Karpas-422 (cell line): ENCODE measurements around the gene NEURL2. TPM values are rescaled to one million over a fixed set of nuclear protein-coding genes. Genes with fewer than 3 reads are reported as not detected.

Experiments used
- DNase-seq: peaks from one replicate; pipeline ENCODE4 v3.0.0-alpha.2; 2015
- H2AFZ ChIP-seq: fragments of 200-600 bp; sonication (generic); 2 replicates; pipeline ENCODE4 v1.6.1; 2014; ENCODE audit warnings: antibody characterized with exemption, low read length, mixed read lengths
- H3K27ac ChIP-seq: fragments of 200-600 bp; sonication (generic); 2 replicates; pipeline ENCODE4 v1.5.1; 2014; ENCODE audit warnings: mild to moderate bottlenecking, low read length, moderate library complexity
- H3K27me3 ChIP-seq: fragments of 200-600 bp; sonication (generic); 2 replicates; pipeline ENCODE4 v1.6.1; 2014; ENCODE audit warnings: low read length, mixed read lengths
- H3K36me3 ChIP-seq: fragments of 200-600 bp; sonication (generic); 2 replicates; pipeline ENCODE4 v1.6.1; 2014; ENCODE audit warnings: low read length, mixed read lengths; ENCODE audit not compliant: insufficient read depth
- H3K4me1 ChIP-seq: fragments of 200-600 bp; sonication (generic); 2 replicates; pipeline ENCODE4 v1.6.1; 2014; ENCODE audit warnings: mild to moderate bottlenecking, low read length, mixed read lengths
- H3K4me2 ChIP-seq: fragments of 200-600 bp; sonication (generic); 2 replicates; pipeline ENCODE4 v1.6.1; 2014; ENCODE audit warnings: low read length, low read depth, mild to moderate bottlenecking; ENCODE audit not compliant: poor library complexity, severe bottlenecking
- H3K4me3 ChIP-seq: fragments of 200-600 bp; sonication (generic); 2 replicates; pipeline ENCODE4 v1.5.1; 2014; ENCODE audit warnings: mild to moderate bottlenecking, antibody characterized with exemption, low read length, mixed read lengths
- H3K79me2 ChIP-seq: fragments of 200-600 bp; sonication (generic); 2 replicates; pipeline ENCODE4 v1.6.1; 2014; ENCODE audit warnings: mild to moderate bottlenecking, low read length, mixed read lengths
- H3K9ac ChIP-seq: fragments of 200-600 bp; sonication (generic); 2 replicates; pipeline ENCODE4 v1.6.0; 2014; ENCODE audit warnings: low read length
- H3K9me2 ChIP-seq: fragments of 200-600 bp; sonication (generic), shearing (Covaris generic); replicated peaks from 2 replicates; pipeline ENCODE4 v1.6.0; 2014; ENCODE audit warnings: mild to moderate bottlenecking, low read length, moderate library complexity; ENCODE audit not compliant: insufficient read depth
- H3K9me3 ChIP-seq: fragments of 300-700, 200-600 bp; sonication (generic); 2 replicates; pipeline ENCODE4 v1.6.1; 2014; ENCODE audit warnings: low read length, mixed read lengths
- H4K20me1 ChIP-seq: fragments of 200-600 bp; sonication (generic); 2 replicates; pipeline ENCODE4 v1.6.1; 2014; ENCODE audit warnings: mild to moderate bottlenecking, antibody characterized with exemption, low read length, low read depth; ENCODE audit not compliant: insufficient read depth
- total RNA-seq: library from RNA; depleted of rRNA; stranded (reverse); fragments of >200 nt; shearing (Covaris generic); gene quantifications from 2 replicates; pipeline ENCODE4 v1.2.3, GENCODE V29; 2014; ENCODE audit warnings: low replicate concordance; rRNA removed

NEURL2 gene
- total RNA-seq, 1 experiment from 2014 or later, result 4.3 TPM

GRCh38 chr20:45841407-45842129 lies 49.4 kb downstream of the NEURL2 start:
- Histone ChIP-seq H3K4me3 (no peak overlapping the region), H2AFZ (no peak overlapping the region), H3K4me1 (peaks cover 18% of the 10 kb centered on the region), H3K36me3 (peaks cover 5% of the 10 kb centered on the region; the same call in 1 of the 2 replicates), H3K27me3 (no peaks in the 10 kb centered on the region), H3K27ac (no peak overlapping the region), H3K9me2 (no peaks in the 10 kb centered on the region), H3K79me2 (no peaks in the 10 kb centered on the region), H4K20me1 (no peaks in the 10 kb centered on the region), H3K9ac (no peak overlapping the region), H3K4me2 (no peak overlapping the region), H3K9me3 (no peaks in the 10 kb centered on the region)
- no peak for DNase-seq

DNA sequence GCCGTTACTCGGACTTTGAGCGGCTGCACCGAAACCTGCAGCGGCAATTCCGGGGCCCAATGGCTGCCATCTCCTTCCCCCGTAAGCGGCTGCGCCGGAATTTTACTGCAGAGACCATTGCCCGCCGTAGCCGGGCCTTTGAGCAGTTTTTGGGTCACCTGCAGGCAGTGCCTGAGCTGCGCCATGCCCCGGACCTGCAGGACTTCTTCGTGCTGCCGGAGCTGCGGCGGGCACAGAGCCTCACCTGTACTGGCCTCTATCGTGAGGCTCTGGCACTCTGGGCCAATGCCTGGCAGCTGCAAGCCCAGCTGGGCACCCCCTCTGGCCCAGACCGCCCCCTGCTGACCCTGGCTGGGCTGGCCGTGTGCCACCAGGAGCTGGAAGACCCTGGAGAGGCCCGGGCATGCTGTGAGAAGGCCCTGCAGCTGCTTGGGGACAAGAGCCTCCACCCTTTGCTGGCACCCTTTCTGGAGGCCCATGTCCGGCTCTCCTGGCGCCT lies 50.3 kb downstream of the NEURL2 start:
- H3K79me2 ChIP-seq, result no peaks in the 10 kb centered on the region
- no peaks in the 10 kb centered on the region for H3K36me3 ChIP-seq
- no peaks in the 10 kb centered on the region for H3K9me2 ChIP-seq
- H3K4me1 ChIP-seq, result peaks cover 18% of the 10 kb centered on the region
- no peak overlapping the region for H3K27ac ChIP-seq
- H3K4me3 ChIP-seq, result no peak overlapping the region
- H2AFZ ChIP-seq, result no peak overlapping the region
- H4K20me1 ChIP-seq, result no peaks in the 10 kb centered on the region
- no peaks in the 10 kb centered on the region for H3K27me3 ChIP-seq
- DNase-seq, result no peak
- no peaks in the 10 kb centered on the region for H3K9me3 ChIP-seq
- H3K4me2 ChIP-seq, result no peak overlapping the region
- no peak overlapping the region for H3K9ac ChIP-seq

Other genes with a start within 250 kb of the NEURL2 start
- not detected in 2 replicates for gene WFDC11, start 221.0 kb downstream of the NEURL2 start, total RNA-seq
- not detected in 2 replicates for gene WFDC13, start 189.2 kb downstream of the NEURL2 start, total RNA-seq
- not detected in 2 replicates for gene WFDC10B, start 186.2 kb downstream of the NEURL2 start, total RNA-seq
- not detected in 2 replicates for gene SPINT4, start 168.9 kb downstream of the NEURL2 start, total RNA-seq
- gene WFDC3, start 99.3 kb downstream of the NEURL2 start, total RNA-seq, result not detected in 2 replicates
- 14.2 and 36.0 TPM in 2 replicates for gene DNTTIP1, start 99.3 kb downstream of the NEURL2 start, total RNA-seq
- gene UBE2C, start 78.6 kb downstream of the NEURL2 start, total RNA-seq, result 124 and 141 TPM in 2 replicates
- not detected in 2 replicates for gene TNNC2, start 63.9 kb downstream of the NEURL2 start, total RNA-seq
- not detected in 2 replicates for gene SNX21, start 57.4 kb downstream of the NEURL2 start, total RNA-seq
- gene ACOT8, start 33.8 kb downstream of the NEURL2 start, total RNA-seq, result 93.7 and 96.4 TPM in 2 replicates
- 8.9 and 9.9 TPM in 2 replicates for gene ZSWIM3, start 33.6 kb downstream of the NEURL2 start, total RNA-seq
- gene ZSWIM1, start 10.0 kb downstream of the NEURL2 start, total RNA-seq, result 10.8 and 19.0 TPM in 2 replicates
- gene SPATA25, start 3.6 kb downstream of the NEURL2 start, total RNA-seq, result 4.7 TPM in 1 of 2 replicates, not detected in the other
- gene CTSA, start 127 bp upstream of the NEURL2 start, total RNA-seq, result 39.5 and 52.9 TPM in 2 replicates
- 19.8 and 29.0 TPM in 2 replicates for gene PLTP, start 20.9 kb upstream of the NEURL2 start, total RNA-seq
- 10.0 and 12.0 TPM in 2 replicates for gene PCIF1, start 43.5 kb upstream of the NEURL2 start, total RNA-seq
- gene ZNF335, start 81.0 kb upstream of the NEURL2 start, total RNA-seq, result 13.2 and 20.3 TPM in 2 replicates
- gene MMP9, start 117.7 kb upstream of the NEURL2 start, total RNA-seq, result not detected in 2 replicates
- gene SLC12A5, start 138.0 kb upstream of the NEURL2 start, total RNA-seq, result not detected in 2 replicates
- 20.4 and 32.8 TPM in 2 replicates for gene NCOA5, start 198.8 kb upstream of the NEURL2 start, total RNA-seq
- 6.3 and 12.1 TPM in 2 replicates for gene CD40, start 227.1 kb upstream of the NEURL2 start, total RNA-seq